Lung (tissue), 12 donors: ENCODE data around the gene CAMKMT. TPM values are rescaled to one million over a fixed set of nuclear protein-coding genes. Genes with fewer than 3 reads are reported as not detected.

ENCODE experiments used
- ATAC-seq: fragments of 200-7000 bp; cut with Tn5 transposase; one replicate; pipeline ENCODE4 v1.9.1; 2020; ENCODE audit warnings: moderate number of reproducible peaks; ENCODE audit not compliant: insufficient read depth, low FRiP score
- DNase-seq, 3 donors: peaks; one replicate each; pipeline ENCODE4 v3.0.0-alpha.2; 2013 to 2017
- H3K27ac ChIP-seq, 2 donors: one replicate each; pipeline ENCODE4 v1.5.1; 2013; ENCODE audit warnings: mild to moderate bottlenecking in 2 of 2, moderate library complexity in 2 of 2, control low read depth in 1 of 2, inconsistent platforms in 1 of 2, low read depth in 1 of 2, low read length in 1 of 2
- H3K27me3 ChIP-seq, 3 donors: one replicate each; pipeline ENCODE4 v1.5.1; 2013; ENCODE audit warnings: low read length in 2 of 3; ENCODE audit not compliant: control insufficient read depth in 3 of 3, insufficient read depth in 3 of 3
- H3K36me3 ChIP-seq, 4 donors: one replicate each; pipeline ENCODE4 v1.5.1; 2013; ENCODE audit warnings: low read length in 4 of 4, mild to moderate bottlenecking in 1 of 4, moderate library complexity in 1 of 4; ENCODE audit not compliant: control insufficient read depth in 4 of 4, insufficient read depth in 4 of 4
- H3K4me1 ChIP-seq, 5 donors: one replicate each; pipeline ENCODE4 v1.5.1; 2013; ENCODE audit warnings: low read length in 5 of 5, mild to moderate bottlenecking in 2 of 5, moderate library complexity in 1 of 5; ENCODE audit not compliant: control insufficient read depth in 5 of 5, insufficient read depth in 5 of 5
- H3K4me3 ChIP-seq: one replicate; pipeline ENCODE4 v1.5.1; 2013; ENCODE audit warnings: mild to moderate bottlenecking, control low read depth, moderate library complexity
- H3K9ac ChIP-seq, 2 donors: one replicate each; pipeline ENCODE4 v1.5.1; 2013; ENCODE audit warnings: low read length in 2 of 2, control low read depth in 1 of 2; ENCODE audit not compliant: insufficient read depth in 1 of 2
- H3K9me3 ChIP-seq, 4 donors: one replicate each; pipeline ENCODE4 v1.5.1; 2013; ENCODE audit warnings: low read length in 3 of 4, mild to moderate bottlenecking in 1 of 4, moderate library complexity in 1 of 4; ENCODE audit not compliant: control insufficient read depth in 4 of 4, insufficient read depth in 3 of 4
- CTCF ChIP-seq: IDR thresholded peaks from 2 replicates; pipeline ENCODE4 v1.5.1; 2012; ENCODE audit warnings: mild to moderate bottlenecking; ENCODE audit errors: control extremely low read depth, extremely low read depth
- WGBS, 2 donors: extraction: QIAGEN DNeasy Blood & Tissue Kit; methylation state at CpG; one replicate each; pipeline ENCODE4 v1.1.7; 2013; 5-methylcytosine and 5-hydroxymethylcytosine counted together
- polyA plus RNA-seq, 2 donors: library from polyadenylated mRNA; stranded (reverse); fragments of 200-250 nt; gene quantifications; one replicate each; pipeline ENCODE4 v1.2.1, GENCODE V29; 2013
- total RNA-seq, 2 donors: library from RNA; depleted of rRNA in 1 of 2; stranded (reverse); fragments of >200 nt in 1 of 2; gene quantifications; one replicate each; pipeline ENCODE4 v1.2.1, GENCODE V29; 2014 to 2021
- donor health status: control.
- donor health status: control.
- donor health status: Bipolar disorder and iron deficiency.
- donor health status: healthy.
- donor health status: DM: yes; HTN: yes; CAD: no.

CAMKMT gene
- total and polyA plus RNA-seq, 4 donors: 3.6 to 19.7 (median 8.4) TPM

GRCh38 chr2:44537264-44537663, 175.5 kb downstream of the CAMKMT start:
- Histone ChIP-seq H3K36me3 (no peaks in the 10 kb centered on the region), H3K9ac (no peak overlapping the region), H3K9me3 (no peaks in the 10 kb centered on the region), H3K4me3 (no peak overlapping the region), H3K27me3 (no peaks in the 10 kb centered on the region), H3K4me1 (no peaks in the 10 kb centered on the region), H3K27ac (no peak overlapping the region)
- no peak for TF ChIP-seq CTCF
- DNase-seq (no peak), ATAC-seq (no peak)
- WGBS, 2 donors: 91 to 95% methylated on average over 2 of the region's 2 CpGs

GRCh38 chr2:44542520-44542919, 180.8 kb downstream of the CAMKMT start:
- DNase-seq (no peak), ATAC-seq (no peak)
- H3K9me3 ChIP-seq: no peaks in the 10 kb centered on the region
- H3K27ac ChIP-seq: no peak overlapping the region
- peaks cover 0 to 10% (median 0%) of the 10 kb centered on the region in 5 donors for H3K4me1 ChIP-seq
- no peak for TF ChIP-seq CTCF
- H3K27me3 ChIP-seq: no peaks in the 10 kb centered on the region
- WGBS, 2 donors: 72 to 100% methylated on average over 2 of the region's 2 CpGs
- H3K4me3 ChIP-seq: no peak overlapping the region
- H3K36me3 ChIP-seq: no peaks in the 10 kb centered on the region
- H3K9ac ChIP-seq: no peak overlapping the region

GRCh38 chr2:44543773-44544725, 182.3 kb downstream of the CAMKMT start:
- ATAC-seq: no peak
- H3K9me3 ChIP-seq: no peaks in the 10 kb centered on the region
- H3K27me3 ChIP-seq: no peaks in the 10 kb centered on the region
- H3K9ac ChIP-seq: no peak overlapping the region
- H3K4me3 ChIP-seq: no peak overlapping the region
- DNase-seq: no peak
- H3K4me1 ChIP-seq: peaks cover 0 to 10% (median 0%) of the 10 kb centered on the region in 5 donors
- H3K27ac ChIP-seq: no peak overlapping the region
- WGBS, 2 donors: 82 to 88% methylated on average over 2 of the region's 2 CpGs
- no peaks in the 10 kb centered on the region for H3K36me3 ChIP-seq
- TF ChIP-seq CTCF: no peak
